Esophagus mucosa (tissue), 1 donor: ENCODE measurements around the gene TRIM22. TPM values are rescaled to one million over a fixed set of nuclear protein-coding genes. Genes with fewer than 3 reads are reported as not detected.
"Not testable (repeated sequence)": the region's sequence is repeated elsewhere in the genome, so short reads cannot be mapped to it uniquely, and the experiment has no call there.

Experiments used
- ATAC-seq: fragments of 200-7000 bp; cut with Tn5 transposase; one replicate; pipeline ENCODE4 v1.9.1; 2020
- total RNA-seq: library from RNA; stranded (reverse); gene quantifications from one replicate; pipeline ENCODE4 v1.2.4, GENCODE V29; 2023
- donor health status: DM: yes; HTN: yes; CAD: no.

Gene TRIM22
- total RNA-seq, 1 donor from 2014 or later = 21.7 TPM

DNA sequence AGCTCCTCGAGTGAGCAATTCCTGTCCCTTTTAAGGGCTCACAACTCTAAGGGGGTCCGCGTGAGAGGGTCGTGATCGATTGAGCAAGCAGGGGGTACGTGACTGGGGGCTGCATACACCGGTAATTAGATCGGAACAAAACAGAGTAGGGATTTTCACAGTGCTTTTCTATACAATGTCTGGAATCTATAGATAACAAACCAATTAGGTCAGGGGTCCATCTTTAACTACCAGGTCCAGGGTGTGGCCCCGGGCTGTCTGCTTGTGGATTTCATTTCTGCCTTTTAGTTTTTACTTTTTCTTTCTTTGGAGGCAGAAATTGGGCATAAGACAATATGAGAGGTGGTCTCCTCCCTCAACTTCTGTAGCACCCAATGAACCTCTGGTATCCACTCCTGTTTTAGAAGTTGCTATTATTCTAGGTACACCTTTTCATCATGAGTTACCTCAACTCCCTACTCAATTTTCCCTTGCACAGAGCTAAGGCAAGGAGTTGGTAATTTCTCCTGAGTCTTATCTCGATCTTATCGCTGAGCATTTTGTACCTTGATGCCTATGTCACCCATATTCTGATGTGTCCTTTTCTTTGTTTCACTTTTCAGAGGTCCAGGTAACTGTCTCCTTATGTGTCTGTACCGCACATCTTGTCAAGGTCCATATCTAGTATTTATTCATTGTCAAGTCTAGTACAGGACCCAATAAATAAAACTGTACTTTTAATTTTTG, 1.8 kb downstream of the TRIM22 start:
- not testable (repeated sequence) for ATAC-seq

DNA sequence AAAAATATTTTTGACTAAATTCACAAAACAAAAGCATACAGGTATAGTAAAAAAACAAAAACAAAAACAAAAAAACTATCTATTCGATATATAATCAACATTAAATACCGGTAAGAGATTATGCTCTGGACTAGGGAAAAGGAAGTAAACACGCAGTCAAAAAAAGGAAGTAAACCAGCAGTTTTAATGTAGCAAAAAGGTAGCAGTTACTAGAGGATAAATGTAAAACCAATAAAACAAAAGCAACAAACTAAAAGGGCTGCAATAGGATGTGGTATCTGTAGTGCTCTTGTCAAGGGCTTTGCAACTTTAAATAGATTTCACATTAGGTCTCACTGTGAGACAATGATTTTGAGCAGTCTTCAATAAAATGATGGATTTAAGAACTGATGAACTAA, 2.4 kb downstream of the TRIM22 start:
- ATAC-seq = no peak

DNA sequence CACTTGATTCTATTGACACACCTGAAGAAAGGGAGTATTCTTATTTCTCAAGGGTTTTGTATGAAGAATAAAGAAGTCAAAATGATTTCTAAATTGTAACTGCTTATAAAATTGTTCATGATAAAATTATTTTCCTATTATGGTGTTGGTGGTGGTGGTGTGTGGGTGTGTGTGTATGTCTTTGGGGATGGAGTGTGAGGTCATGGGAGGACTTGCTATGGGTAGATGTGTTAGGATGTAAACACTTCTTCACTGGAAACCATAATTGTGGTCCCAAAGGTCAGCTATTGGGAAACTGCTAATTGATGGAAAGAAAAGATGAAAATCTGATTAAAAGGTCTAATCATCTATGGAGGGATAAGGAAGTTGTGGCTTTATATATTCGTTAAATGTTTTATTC, 5.1 kb downstream of the TRIM22 start:
- no peak for ATAC-seq

DNA sequence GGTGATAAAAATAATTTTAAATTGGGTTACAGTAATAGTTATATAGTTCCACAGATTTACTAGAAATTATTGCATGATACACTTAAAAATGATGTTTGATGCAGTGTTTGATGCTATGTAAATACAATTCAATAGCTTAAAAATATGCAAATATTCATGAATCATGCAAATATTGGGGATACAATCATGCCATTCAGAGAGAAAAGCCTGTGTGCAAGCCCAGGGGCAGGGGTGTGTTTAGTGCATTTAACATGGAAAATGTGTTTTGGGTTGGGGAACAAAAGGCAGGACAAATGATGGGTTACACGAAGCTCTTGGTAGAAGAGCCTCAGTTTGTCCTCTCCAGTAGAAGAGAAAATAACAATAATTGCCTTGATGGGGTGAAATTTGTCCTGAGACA, 6.0 kb downstream of the TRIM22 start:
- ATAC-seq = no peak

DNA sequence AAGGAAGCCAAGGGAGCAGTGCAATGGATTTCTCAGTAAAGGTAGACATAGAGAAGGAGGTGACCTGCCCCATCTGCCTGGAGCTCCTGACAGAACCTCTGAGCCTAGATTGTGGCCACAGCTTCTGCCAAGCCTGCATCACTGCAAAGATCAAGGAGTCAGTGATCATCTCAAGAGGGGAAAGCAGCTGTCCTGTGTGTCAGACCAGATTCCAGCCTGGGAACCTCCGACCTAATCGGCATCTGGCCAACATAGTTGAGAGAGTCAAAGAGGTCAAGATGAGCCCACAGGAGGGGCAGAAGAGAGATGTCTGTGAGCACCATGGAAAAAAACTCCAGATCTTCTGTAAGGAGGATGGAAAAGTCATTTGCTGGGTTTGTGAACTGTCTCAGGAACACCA, 6.6 kb downstream of the TRIM22 start:
- no peak for ATAC-seq

DNA sequence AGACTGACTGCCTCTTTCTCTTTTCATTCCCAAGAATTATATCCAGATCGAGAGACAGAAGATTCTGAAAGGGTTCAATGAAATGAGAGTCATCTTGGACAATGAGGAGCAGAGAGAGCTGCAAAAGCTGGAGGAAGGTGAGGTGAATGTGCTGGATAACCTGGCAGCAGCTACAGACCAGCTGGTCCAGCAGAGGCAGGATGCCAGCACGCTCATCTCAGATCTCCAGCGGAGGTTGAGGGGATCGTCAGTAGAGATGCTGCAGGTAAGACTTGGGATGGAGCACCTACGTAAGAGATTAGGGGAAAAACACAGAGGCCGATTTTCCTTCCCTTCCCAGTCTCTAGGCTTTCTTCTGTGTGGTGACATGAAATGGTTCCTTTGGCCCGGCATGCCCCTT, 8.7 kb downstream of the TRIM22 start:
- ATAC-seq = no peak

DNA sequence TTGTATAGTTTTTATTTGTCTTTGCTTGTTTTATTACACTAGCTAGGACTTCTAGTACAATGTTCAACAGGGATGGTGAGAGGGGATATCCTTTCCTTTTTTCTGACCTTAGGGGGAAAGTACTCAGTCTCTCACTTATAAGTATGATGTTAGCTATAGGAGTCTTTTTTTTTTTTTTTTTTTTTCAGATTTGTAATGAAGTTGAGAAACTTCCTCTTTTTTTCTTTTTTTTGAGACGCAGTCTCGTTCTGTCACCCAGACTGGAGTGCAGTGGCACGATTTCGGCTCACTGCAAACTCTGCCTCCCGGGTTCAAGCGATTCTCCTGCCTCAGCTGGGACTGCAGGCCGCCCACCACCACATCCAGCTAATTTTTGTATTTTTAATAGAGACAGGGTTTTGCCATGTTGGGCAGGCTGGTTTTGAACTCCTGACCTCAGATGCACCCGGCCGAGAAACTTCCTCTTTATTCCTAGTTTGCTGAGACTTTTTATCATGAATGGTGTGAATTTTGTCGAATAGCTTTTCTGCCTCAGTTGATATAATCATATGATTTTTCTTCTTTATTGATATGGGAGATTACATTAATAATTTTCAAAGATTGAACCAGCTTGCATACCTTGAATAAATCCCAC, 10.9 kb downstream of the TRIM22 start:
- ATAC-seq = no peak

DNA sequence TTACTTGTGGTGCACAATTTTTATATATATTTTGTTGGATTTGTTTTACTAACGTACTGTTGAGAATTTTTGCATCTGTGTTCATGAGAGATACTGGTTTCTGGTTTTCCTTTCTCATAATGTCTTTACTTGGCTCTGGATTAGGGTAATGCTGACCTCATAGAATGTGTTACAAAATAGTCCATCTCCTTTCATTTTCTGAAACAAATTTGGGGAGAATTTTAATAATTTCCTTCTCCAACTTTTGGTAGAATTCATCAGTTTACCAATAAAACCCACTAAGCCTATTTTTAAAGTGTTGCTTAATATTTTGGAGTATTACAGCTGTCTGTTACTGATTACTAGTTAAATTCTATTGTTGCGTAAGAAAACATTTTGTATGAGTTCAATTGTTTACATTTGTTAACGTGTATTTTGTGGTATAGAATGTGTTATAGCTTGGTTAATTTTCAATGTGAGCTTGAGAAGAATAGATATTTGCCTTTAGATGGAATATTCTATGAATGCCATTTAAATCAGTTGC, 11.5 kb downstream of the TRIM22 start:
- no peak for ATAC-seq

DNA sequence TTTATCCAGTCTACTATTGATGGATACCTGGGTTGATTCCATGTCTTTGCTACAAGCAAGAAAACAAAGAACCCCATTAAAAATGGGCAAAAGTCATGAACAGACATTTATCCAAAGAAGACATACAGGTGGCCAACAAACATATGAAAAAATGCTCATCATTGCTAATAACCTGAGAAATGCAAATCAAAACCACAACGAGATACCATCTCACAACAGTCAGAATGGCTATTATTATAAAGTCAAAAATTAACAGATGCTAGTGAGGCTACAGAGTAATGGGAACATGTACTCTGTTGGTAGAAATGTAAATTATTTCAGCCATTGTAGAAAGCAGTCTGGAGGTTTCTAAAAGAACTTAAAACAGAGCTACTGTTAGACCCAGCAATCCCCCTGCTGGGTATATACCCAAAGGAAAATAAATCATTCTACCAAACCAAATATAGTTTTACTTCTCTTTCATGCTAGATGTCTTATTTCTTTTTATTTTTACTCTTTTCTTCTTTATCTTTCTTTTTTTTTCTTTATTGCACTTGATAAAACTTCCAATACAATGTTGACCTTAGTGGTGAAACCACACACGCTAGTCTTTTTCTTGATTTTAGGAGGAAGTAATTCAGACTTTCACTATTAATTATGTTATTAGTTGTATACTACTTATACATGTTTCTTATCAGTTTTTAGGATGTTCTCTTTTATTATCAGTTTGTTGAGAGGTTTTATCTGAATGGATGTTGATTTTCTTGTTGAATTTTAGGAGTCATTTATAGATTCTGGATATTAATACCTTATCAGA, 14.3 kb downstream of the TRIM22 start:
- no peak for ATAC-seq

DNA sequence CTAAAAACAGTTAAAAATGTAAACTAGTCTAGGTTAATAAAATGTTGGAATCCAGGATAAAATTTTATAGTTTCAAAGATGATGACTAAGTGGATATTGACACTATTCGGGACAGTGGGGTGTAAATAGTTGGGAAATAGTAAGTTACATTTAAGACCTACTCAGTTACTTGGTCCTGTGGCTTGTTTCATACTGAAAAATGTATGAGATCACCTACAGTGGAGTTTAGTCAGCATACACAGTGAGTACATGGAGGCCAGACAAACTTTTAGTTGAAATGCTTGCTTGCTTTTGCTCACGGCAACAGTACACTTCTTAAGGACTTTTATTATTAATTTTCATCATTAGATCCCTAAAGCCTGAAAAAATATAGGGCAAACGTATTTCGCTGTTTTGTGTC, 16.1 kb downstream of the TRIM22 start:
- no peak for ATAC-seq

DNA sequence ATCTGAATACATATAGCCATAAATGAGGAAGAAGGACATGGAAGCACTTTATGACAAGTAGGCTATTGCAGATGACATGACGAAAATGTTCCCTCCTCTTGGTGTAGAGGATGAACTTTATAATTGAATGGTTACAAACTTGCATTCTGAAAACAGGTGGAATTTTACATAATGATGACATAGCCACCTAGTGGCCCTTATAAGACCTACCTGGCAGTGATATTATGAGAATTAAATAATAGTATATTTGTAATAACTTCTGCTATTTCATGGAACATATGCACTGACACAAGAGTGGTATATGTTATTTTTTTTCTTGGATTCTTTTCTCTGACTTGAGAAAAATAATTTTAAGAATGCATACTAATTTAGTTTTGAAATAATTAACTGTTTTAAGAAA, 22.9 kb downstream of the TRIM22 start:
- peak; percentile 45 for ATAC-seq

DNA sequence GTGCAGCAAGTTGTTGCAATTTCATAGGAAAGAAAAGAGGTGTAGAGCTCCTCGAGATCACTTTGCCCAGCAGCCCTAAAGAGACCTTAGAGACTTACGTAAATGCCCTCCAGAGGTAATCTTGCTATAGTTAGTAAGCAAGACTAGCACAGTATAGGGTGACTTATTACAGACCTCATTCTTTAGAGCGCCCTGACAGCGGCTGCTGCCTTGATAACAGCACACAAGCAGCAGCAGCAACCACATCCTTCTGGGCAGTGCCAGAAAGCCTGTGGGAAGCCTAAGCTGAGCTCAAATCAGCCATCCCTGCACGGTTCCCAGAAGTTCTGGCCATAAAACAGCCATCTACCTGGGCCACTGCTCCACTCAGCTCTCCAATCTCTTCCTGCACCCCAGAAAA, 24.1 kb downstream of the TRIM22 start:
- no peak for ATAC-seq

DNA sequence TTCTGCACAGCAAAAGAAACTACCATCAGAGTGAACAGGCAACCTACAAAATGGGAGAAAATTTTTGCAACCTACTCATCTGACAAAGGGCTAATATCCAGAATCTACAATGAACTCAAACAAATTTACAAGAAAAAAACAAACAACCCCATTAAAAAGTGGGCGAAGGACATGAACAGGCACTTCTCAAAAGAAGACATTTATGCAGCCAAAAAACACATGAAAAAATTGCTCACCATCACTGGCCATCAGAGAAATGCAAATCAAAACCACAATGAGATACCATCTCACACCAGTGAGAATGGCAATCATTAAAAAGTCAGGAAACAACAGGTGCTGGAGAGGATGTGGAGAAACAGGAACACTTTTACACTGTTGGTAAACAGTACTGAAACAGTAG, 26.9 kb downstream of the TRIM22 start:
- ATAC-seq = not testable (repeated sequence)

DNA sequence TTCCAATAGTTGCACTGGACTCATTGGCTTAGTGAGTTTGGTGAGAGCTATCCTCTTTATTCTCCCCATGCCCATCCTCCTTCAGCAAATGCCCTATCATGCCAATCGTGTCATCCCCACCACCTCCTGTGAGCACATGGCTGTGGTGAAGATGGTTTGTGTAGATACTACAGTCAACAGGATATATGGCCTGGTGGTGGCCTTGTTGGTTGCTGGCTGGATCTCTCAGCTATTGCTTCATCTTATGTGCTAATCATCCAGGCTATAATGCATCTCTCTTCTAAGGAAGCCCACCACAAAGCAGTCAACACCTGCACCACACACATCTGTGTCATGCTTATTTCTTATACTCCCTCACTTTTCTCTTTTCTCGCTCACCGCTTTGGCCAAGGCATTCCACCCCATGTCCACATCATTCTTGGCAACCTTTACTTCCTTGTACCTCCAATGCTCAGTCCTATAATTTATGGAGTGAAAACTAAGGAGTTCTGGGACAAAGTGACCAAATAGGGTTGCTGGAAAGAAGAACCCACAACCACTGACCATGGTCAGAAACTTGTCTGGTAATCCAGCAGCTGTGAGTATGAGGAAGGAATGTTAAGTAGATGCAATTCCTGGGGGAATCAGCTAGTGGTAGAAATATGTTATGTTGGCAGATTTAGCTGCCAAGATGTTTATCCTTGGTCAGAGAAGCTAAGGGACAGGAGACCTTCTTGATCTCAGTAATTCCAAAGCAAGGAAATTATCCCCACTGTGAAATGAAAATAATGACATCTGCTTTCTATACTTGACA, 30.3 kb downstream of the TRIM22 start:
- no peak for ATAC-seq

DNA sequence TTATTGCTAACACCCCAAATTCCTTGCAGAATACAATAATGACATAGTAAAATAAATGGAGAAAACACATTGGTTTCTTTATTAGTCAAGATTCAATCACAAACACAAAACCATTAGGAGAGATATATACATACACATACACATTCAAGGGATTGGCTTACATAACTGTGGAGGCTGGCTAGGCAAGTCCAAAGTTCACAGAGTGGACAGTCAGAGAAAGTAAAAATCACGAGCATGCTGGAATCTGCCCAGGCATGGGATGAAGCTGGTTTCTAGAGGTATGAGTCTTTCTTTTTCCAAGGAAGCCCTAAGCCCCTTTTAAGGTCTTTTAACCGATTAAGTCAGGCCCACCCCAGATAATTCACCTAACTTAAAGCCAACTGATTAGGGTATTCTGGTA, 33.0 kb downstream of the TRIM22 start:
- ATAC-seq = no peak

DNA sequence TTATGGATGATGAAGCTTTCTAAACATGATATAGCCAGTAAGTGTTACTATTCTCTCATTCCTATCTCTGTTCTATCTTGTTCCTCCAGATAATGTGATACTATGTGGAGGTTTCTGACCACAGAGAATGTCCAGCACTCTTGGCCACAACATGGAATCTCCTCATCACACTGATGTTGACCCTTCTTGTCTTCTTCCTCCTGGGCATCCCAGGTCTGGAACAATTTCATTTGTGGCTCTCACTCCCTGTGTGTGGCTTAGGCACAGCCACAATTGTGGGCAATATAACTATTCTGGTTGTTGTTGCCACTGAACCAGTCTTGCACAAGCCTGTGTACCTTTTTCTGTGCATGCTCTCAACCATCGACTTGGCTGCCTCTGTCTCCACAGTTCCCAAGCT, 36.8 kb downstream of the TRIM22 start:
- no peak for ATAC-seq

DNA sequence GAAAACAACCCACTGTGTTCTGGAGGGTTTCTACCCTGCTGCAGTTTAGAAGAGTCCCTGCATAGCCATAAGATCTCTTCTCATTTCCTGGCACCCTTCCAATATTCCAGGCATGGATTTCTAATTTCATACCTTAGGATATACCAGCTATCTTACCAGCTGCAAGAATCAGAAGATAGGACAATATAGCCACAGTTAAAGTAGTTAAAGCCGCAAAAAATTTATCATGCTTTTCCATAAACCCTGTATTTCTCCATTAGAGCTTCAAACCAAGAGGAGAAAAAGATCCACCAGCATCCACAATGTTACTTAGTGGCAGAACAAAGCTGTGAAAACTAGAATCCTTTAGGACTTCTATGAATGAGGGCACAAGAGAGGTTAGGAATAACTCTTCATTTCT, 38.1 kb downstream of the TRIM22 start:
- ATAC-seq = no peak

DNA sequence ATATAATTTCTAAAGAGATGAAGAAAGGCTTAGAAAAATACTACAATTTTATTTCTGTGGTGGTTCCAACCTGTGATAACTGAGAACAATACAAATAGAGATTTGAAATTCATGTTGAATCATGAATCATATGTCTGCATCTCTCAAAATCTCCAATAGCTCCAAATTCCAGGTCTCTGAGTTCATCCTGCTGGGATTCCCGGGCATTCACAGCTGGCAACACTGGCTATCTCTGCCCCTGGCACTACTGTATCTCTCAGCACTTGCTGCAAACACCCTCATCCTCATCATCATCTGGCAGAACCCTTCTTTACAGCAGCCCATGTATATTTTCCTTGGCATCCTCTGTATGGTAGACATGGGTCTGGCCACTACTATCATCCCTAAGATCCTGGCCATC, 46.8 kb downstream of the TRIM22 start, which contains the start of gene OR56B1:
OR56B1 (plus strand) TSS at position 53 of the 400 bp plus-strand sequence; CDS start at position 122, 69 bp downstream.
- no peak for ATAC-seq

DNA sequence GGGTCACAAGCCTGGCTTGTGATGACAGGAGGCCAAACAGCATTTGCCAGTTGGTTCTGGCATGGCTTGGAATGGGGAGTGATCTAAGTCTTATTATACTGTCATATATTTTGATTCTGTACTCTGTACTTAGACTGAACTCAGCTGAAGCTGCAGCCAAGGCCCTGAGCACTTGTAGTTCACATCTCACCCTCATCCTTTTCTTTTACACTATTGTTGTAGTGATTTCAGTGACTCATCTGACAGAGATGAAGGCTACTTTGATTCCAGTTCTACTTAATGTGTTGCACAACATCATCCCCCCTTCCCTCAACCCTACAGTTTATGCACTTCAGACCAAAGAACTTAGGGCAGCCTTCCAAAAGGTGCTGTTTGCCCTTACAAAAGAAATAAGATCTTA, 47.5 kb downstream of the TRIM22 start:
- no peak for ATAC-seq

DNA sequence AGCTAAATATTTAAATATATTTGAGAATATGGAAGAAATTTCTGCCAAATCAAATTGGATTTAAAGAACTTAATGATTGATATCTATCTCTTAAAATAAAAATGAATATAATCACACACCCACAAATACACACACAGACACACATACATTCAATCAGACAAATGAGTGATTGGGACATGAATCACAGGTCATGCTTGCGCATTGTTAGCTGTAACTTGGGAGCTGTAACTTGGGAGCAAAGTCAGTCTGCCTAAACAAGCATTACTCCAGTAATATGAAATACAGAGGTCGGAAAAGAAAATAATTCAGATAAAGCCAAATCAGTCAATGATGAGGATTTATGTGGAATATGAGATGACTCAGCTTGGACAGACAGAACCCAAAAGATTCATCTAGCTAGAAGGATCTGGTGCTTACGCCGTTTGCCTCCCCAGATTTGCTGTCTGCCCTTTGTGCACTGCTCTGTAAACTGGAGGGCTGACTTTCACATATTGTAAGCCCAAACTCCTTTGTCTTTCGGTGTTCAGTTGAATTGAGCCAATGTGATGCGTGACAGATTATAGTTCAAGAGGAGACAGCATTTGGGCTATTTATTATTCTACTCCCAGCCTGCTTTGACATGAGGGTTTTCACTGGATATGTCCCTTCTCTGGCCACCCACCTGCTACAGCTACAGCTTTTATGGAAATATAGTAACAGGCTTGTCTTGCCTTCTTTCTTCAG, 48.2 kb downstream of the TRIM22 start:
- ATAC-seq = no peak

DNA sequence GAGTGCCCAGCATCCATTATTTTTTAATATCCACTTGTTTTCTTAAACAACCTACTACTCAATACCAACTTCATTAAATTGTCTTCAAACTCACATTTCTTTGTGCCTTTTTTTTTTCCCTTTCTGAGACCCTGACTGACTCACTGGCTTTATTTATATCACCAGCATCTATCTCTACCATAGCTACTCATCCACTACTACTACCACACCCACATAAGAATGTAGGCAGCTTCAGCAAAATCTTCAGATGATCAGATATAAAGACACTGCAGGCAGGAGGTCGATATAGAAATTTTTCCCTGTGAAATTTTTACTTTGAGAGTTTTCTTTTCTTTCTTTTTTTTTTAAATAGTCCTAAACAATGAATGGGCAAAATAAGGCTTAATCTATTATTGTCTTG, 48.8 kb downstream of the TRIM22 start:
- ATAC-seq = no peak

DNA sequence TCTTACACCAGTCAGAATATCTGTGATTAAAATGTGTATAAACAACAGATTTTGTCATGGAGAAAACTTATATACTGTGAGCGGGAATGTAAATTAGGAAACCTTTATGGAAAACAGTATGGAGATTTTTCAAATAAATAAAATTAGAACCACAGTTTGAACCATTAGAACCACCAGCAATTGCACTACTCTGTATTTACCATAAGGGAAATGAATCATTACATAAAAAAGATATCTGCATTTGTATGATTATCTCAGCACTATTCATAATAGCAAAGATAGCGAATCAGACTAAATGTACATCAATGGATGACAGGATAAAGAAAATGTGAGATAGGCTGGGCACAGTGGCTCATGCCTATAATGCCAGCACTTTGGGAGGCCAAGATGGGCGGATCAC, 57.0 kb downstream of the TRIM22 start:
- ATAC-seq = no peak
